Right renal pelvis (tissue), 4 donors: Measurements from ENCODE around the gene C8G. TPM values are rescaled to one million over a fixed set of nuclear protein-coding genes. Genes with fewer than 3 reads are reported as not detected.

ENCODE experiments used
- DNase-seq, 4 donors: peaks; one replicate each; pipeline ENCODE4 v3.0.0-alpha.2; 2013; ENCODE audit warnings: low read depth in 4 of 4, low spot score in 3 of 4, missing footprints in 1 of 4
- polyA plus RNA-seq, 4 donors: library from polyadenylated mRNA; unstranded; fragments of 120-200 nt; gene quantifications; one replicate each; pipeline ENCODE4 v1.2.1, GENCODE V29; 2013; ENCODE audit not compliant: insufficient read length in 4 of 4

Gene C8G
- polyA plus RNA-seq, 4 donors = 0.36 to 1.1 (median 0.90) TPM

DNA sequence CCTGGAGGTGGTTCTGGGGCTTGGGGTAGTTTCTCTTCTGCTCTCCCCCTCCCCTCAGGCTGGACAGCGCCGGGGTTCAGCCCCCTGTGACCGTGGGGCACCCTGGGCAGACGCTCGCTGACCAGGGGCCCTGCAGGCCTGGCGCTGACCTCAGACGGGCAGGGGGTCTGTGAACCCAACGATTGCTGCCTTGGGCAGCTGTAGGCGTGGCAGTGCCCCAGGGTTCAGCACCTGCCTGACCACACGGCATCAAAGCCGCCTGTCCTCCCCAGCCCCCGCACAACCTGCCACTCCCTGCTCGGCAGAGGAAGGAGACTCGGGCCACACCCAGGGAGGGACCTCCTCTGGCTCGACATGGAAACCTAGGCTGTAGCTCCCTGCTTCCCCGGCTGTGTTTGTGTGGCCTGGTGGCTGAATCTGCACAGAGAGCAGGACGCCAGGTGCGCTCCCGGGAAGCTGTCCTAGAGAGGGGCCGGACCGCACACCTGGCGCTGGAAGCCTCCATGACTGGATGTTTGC, 19.2 kb downstream of the C8G start:
- no peak for DNase-seq

DNA sequence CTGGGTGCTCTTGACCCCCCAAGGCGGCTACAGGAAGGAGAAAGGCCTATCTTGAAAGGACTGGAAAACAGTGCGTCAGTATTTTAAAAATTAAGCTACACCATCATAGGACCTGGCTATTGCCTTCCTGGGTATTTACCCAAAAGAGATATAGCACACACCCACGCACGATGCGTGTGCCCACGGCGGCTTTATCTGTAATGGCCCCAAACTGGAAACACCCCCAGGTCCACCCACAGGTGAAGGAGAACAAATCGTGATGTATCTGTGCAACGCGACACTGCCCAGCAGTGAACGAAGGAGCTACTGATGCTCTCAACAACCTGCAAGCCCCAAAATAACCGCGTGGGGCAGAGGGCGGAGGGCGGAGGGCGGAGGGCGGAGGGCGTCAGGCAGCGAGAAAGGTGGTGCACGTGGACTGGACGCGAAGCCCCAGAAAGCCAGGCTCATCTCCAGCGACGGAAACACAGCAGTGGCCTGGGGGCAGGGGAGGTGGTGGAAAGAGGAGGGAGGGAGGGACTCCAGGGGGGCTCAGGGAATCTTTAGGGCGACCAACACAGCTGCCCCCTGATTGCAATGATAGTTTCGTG, 19.9 kb downstream of the C8G start:
- no peak for DNase-seq

DNA sequence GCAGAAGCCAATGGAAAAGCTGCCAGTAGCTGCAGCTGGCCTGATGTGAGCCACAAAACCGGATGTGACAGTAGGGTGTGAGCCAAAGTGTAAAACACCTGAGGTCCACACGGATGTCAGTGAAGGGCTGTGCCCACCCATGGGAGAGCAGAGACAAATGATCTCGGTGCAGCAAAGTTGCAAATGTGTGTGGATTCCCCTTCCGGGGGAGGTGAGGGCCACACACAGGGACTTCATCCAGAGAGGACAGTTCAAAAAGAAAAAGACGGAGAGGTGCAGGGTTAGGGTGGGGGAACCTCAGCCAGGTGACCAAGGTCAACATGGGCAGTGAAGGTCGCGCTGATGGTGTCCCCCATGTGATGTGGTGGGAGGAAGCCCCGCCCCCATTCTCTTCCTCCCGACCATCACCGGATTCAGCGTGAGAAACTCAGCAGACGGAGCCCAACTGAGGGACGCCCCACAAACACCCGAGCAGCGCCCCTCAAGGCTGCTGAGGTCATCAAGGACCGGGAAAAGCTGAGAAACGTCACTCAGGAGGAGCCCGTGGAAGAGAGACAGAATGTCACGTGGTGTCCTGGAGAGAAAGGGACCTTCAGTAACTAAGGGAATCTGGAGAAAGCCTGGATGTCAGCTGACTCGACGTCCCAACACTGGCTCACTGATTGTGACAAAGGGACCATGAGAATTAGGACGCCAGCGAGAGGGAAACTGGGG, 20.9 kb downstream of the C8G start:
- DNase-seq = no peak

DNA sequence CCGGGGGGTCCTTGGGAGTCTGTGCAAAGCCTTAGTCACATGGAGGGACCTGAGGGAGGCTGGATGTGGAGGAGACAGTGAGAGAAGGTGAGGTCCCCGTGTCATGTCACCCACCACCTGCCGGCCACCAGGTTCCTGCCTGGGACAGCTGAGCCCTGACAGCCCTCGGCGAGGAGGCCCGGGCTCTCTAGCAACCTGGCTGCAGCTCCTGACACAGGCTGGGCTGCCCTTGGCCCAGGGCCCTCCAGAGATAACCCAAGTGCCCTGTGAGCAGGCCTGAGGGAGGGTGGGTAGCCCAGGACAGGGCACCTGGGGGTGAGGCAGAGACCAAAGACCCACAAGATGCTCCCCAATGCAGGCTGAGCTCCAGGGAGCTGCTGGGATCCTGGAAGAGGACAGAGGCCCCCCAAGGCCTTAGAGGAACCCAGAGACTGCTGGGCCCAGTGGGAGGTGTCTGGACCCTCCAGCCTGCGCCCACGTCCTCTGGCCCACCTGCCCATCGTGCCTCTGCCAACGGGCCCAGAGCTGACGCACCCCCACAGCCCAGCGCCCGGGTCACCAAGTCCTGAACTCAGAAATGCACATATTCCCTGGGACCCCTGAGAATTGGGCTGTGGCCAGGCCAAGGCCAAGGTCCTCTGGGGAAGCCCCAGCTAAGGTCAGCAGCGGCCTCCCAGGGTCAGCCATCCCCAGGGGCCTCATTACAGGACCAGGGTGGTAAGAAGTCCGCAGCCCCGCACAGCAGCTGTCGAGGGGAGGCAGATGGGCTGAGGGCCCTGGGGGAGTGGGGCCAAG, 23.5 kb downstream of the C8G start:
- no peak for DNase-seq

- DNase-seq = no peak
Measured at GRCh38 chr9:136969150-136969549, 24.1 kb downstream of the C8G start.

- DNase-seq = no peak
Measured at GRCh38 chr9:136969774-136970173, 24.7 kb downstream of the C8G start.

- DNase-seq = no peak
Measured at GRCh38 chr9:136970361-136970760, 25.3 kb downstream of the C8G start.

DNA sequence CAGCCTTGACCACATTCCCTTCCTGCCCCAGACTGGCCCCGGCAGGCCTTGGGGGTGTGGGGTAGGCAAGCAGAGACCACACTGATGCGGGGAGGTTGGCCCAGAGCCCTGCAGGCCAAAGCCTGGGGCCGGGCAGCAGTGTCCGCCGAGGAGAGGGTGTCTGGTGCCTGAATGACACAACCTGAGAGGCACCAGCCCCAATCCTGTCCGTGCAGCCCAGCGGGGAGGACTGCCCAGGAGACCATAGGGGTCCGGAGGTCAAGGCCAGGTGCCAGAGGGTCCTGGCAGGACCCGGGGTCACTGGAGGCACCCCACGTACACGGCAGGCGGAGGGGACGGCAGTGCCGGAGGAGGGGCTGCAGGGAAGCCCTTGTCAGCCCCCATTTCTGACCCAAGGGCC, 26.7 kb downstream of the C8G start:
- DNase-seq = no peak

- DNase-seq = no peak
Measured at GRCh38 chr9:136972335-136972734, 27.3 kb downstream of the C8G start.

GRCh38 chr9:136972743-136973142, 27.7 kb downstream of the C8G start:
- no peak for DNase-seq

DNA sequence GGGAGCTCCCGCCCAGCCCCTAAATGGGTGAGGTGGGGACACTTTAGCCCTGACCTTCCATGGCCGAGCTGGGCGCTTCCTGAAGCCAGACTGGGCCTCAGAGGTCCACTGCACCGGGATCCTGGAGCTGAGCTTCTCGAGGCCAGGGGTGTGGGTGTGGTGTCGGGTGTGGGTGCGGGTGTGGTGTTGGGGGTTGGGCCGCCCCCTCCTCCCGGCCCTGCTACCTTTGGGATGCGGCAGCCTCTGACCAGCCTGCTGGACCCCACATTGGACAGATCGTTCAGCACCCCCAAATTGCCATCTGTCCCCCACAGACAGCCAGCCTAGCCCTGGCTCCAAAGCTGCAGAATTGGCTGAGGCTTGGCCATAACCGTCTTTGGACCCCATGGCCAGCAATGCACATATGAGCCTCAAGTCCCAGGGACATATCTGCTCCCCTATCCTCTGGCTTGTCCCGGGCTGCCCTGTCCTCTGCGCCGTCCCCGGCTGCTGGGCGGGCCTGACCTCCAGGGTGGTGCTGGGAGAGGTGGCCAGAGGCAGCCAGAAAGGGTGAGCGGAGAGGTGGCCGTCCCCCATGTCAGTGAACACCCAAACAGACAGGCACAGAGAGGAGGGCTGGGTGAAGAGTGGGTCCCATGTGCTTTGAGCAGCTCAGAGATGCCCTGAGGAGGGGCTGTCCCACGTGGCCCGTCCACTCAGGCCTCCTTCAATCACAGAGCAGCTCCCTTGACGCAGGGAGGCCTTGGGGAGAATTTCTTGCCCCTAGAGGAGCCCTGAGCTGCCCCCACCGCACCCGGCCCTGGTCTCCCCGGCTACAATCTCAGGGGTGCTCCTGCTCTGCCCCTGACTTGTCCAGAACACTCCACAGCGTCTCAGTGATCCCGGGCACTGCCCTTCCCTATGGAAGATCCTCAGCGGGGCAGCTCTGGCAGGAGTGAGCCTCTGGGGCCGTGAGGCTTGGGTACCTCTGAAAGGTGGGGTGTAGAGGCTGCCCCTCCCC, 28.9 kb downstream of the C8G start:
- no peak for DNase-seq

- no peak for DNase-seq
Measured at GRCh38 chr9:136974817-136975535, 29.9 kb downstream of the C8G start.

- DNase-seq = no peak
Measured at GRCh38 chr9:136975644-136976043, 30.6 kb downstream of the C8G start.

DNA sequence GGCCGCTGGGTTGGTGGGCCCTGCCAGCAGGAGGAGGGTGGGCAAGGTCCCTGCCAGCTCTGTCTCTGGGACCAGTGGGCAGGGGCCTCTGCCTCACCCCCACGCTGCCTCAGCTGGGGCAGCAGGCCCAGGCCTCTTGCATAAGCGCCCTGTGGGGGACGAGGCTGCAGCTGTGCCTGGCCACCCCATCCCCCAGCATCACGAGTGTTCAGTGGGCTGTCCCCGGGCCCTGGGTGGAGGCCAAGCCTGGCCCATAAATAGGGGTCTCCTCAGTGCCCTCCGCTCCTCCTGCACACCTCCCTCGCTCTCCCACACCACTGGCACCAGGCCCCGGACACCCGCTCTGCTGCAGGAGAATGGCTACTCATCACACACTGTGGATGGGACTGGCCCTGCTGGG, 32.2 kb downstream of the C8G start, which contains the start of gene PTGDS:
Gene PTGDS (plus strand): TSS at position 282 of the 400 bp plus-strand sequence. CDS start 75 bp downstream, at position 357.
- no peak for DNase-seq

GRCh38 chr9:136977649-136978072, 32.6 kb downstream of the C8G start:
- no peak for DNase-seq

DNA sequence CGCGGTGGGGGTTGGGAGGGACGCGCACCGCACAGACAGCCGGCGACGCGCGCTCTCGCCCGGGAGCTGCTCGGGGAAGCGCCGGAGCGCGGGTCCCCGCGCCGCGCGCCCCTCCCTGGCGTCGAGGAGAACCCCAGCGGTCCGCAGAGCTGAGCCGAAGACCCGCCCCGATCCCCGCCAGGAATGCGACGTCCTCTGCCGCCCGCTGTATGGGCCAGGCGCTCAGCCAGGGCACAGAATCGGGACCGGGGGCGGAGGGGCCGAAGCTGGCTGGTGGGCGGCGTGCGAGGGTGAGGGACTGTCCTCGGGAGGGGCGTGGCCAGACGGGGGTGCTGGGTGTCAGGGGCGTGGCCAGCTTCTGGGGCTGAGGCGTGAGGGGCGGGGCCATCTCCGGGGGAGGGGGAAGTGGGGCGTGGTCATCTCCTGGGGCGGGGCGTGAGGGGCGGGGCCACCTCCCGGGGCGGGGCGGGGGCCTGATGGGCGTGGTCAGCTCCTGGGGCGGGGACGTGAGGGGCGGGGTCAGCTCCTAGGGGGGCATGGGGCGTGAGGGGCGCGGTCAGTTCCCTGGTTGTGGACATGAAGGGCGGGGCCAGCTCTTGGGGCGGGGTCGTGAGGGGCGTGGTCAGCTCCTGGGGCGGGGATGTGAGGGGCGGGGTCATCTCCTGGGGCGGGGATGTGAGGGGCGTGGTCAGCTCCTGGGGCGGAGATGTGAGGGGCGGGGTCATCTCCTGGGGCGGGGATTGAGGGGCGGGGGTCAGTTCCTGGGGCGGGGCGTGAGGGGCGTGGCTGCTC, 33.2 kb downstream of the C8G start:
- DNase-seq = no peak

- no peak for DNase-seq
Measured at GRCh38 chr9:136978865-136979544, 34.0 kb downstream of the C8G start.
